Left hindlimb (tissue), 1 donor: ENCODE results near the gene IPO8.

Source experiments
- DNase-seq: peaks from one replicate; pipeline ENCODE4 v3.0.0-alpha.2; 2018

The IPO8 gene

GRCh38 chr12:30695199-30696102, at the start of gene IPO8:
Gene IPO8, minus strand, starts transcription at chr12:30695869. Its CDS starts 222 bp downstream, at chr12:30695647.
- peak; percentile 95 for DNase-seq

GRCh38 chr12:30744321-30744720, 48.7 kb upstream of the IPO8 start:
- no peak for DNase-seq

GRCh38 chr12:30740274-30740673, 44.6 kb upstream of the IPO8 start:
- DNase-seq, result no peak

- no peak for DNase-seq
These were observed 43.4 kb upstream of the IPO8 start for GRCh38 chr12:30739020-30739419.

- no peak for DNase-seq
These were observed 37.4 kb upstream of the IPO8 start for GRCh38 chr12:30732954-30733637.

GRCh38 chr12:30730011-30730410, 34.3 kb upstream of the IPO8 start:
- no peak for DNase-seq

- DNase-seq, result no peak
These were observed 33.9 kb upstream of the IPO8 start for GRCh38 chr12:30729547-30729946.

GRCh38 chr12:30726647-30727046, 31.0 kb upstream of the IPO8 start:
- DNase-seq, result no peak

- DNase-seq, result no peak
These were observed 30.1 kb upstream of the IPO8 start for GRCh38 chr12:30725739-30726138.

GRCh38 chr12:30719060-30719459, 23.4 kb upstream of the IPO8 start:
- no peak for DNase-seq

- DNase-seq, result no peak
These were observed 12.1 kb upstream of the IPO8 start for GRCh38 chr12:30707613-30708342.

- DNase-seq, result no peak
These were observed 10.8 kb upstream of the IPO8 start for GRCh38 chr12:30706476-30706875.

- DNase-seq, result no peak
These were observed 5.4 kb upstream of the IPO8 start for GRCh38 chr12:30701056-30701455.

- no peak for DNase-seq
These were observed 4.7 kb upstream of the IPO8 start for GRCh38 chr12:30700216-30700900.

- no peak for DNase-seq
These were observed 2.7 kb upstream of the IPO8 start for GRCh38 chr12:30698346-30698745.

GRCh38 chr12:30696943-30697342, 1.3 kb upstream of the IPO8 start:
- no peak for DNase-seq

GRCh38 chr12:30696486-30696885, 817 bp upstream of the IPO8 start:
- peak; percentile 36 for DNase-seq

- no peak for DNase-seq
These were observed 387 bp upstream of the IPO8 start for GRCh38 chr12:30696103-30696408.

GRCh38 chr12:30694412-30695198, 1.1 kb downstream of the IPO8 start:
- peak; percentile 52 for DNase-seq

- DNase-seq, result no peak
These were observed 3.2 kb downstream of the IPO8 start for GRCh38 chr12:30692470-30692869.

- DNase-seq, result no peak
These were observed 4.4 kb downstream of the IPO8 start for GRCh38 chr12:30691122-30691879.
